NCI-H187 (cell line): ENCODE data around the gene GDNF.

Experiments used
- DNase-seq, 2 experiments: peaks; one replicate each; lab custom pipeline; 2025; lab: John Stamatoyannopoulos, UW

GDNF gene

GRCh38 chr5:37846786-37847310 lies 7.0 kb upstream of the GDNF start:
- no peak for DNase-seq

GRCh38 chr5:37844009-37844408 lies 4.2 kb upstream of the GDNF start:
- DNase-seq: no peak

GRCh38 chr5:37842048-37842447 lies 2.2 kb upstream of the GDNF start:
- DNase-seq: no peak

- DNase-seq: no peak
Observed at GRCh38 chr5:37841203-37841602, 1.4 kb upstream of the GDNF start.

- DNase-seq: no peak
Observed at GRCh38 chr5:37840053-37841034, 503 bp upstream of the GDNF start.

- DNase-seq: no peak
Observed at GRCh38 chr5:37838933-37839341, 904 bp downstream of the GDNF start.

- no peak for DNase-seq
Observed at GRCh38 chr5:37838152-37838932, 1.5 kb downstream of the GDNF start.

GRCh38 chr5:37837414-37838032 lies 2.3 kb downstream of the GDNF start:
- no peak for DNase-seq

GRCh38 chr5:37836592-37837413 lies 3.0 kb downstream of the GDNF start:
- no peak for DNase-seq

GRCh38 chr5:37836235-37836591 lies 3.6 kb downstream of the GDNF start:
- no peak for DNase-seq

- DNase-seq: no peak
Observed at GRCh38 chr5:37835380-37835973, 4.4 kb downstream of the GDNF start.

GRCh38 chr5:37834542-37835379 lies 5.1 kb downstream of the GDNF start:
- DNase-seq: no peak

- DNase-seq: no peak
Observed at GRCh38 chr5:37833990-37834389, 5.9 kb downstream of the GDNF start.

GRCh38 chr5:37831821-37832534 lies 7.9 kb downstream of the GDNF start:
- no peak for DNase-seq

GRCh38 chr5:37830348-37830747 lies 9.5 kb downstream of the GDNF start:
- no peak for DNase-seq

- no peak for DNase-seq
Observed at GRCh38 chr5:37825334-37825915, 14.4 kb downstream of the GDNF start.

- DNase-seq: no peak
Observed at GRCh38 chr5:37823433-37824152, 16.2 kb downstream of the GDNF start.

GRCh38 chr5:37816883-37817282 lies 23.0 kb downstream of the GDNF start:
- no peak for DNase-seq
